IMR-90 (cell line): ENCODE measurements around the gene CCSER1.

Experiments
- BHLHE40 ChIP-seq: fragments of 150-350 bp; IDR thresholded peaks from 2 replicates; pipeline ENCODE4 v1.6.1; 2016; ENCODE audit warnings: mild to moderate bottlenecking, low read depth, low read length
- CEBPB ChIP-seq: IDR thresholded peaks from 2 replicates; pipeline ENCODE4 v1.6.1; 2012; ENCODE audit warnings: low read depth, low read length, improper control_type of control experiment
- CHD1 ChIP-seq: IDR thresholded peaks from 2 replicates; pipeline ENCODE4 v1.6.1; 2012; ENCODE audit warnings: low read depth, low read length, improper control_type of control experiment
- FOS ChIP-seq: fragments of 150-350 bp; IDR thresholded peaks from 2 replicates; pipeline ENCODE4 v1.6.1; 2016; ENCODE audit warnings: low read depth, low read length
- MAFK ChIP-seq: IDR thresholded peaks from 2 replicates; pipeline ENCODE4 v1.6.1; 2012; ENCODE audit warnings: low read depth, low read length, improper control_type of control experiment
- MXI1 ChIP-seq: IDR thresholded peaks from 2 replicates; pipeline ENCODE4 v1.6.1; 2012; ENCODE audit warnings: low read depth, mild to moderate bottlenecking, low read length, moderate library complexity, borderline replicate concordance
- NFE2L2 ChIP-seq: fragments of 150-350 bp; IDR thresholded peaks from 2 replicates; pipeline ENCODE4 v1.6.1; 2016; ENCODE audit warnings: low read depth, mild to moderate bottlenecking, low read length
- POLR2A ChIP-seq: IDR thresholded peaks from 2 replicates; pipeline ENCODE4 v1.6.1; 2012; ENCODE audit warnings: mild to moderate bottlenecking, low read depth, low read length
- RAD21 ChIP-seq: IDR thresholded peaks from 2 replicates; pipeline ENCODE4 v1.6.1; 2012; ENCODE audit warnings: low read length, improper control_type of control experiment
- RFX5 ChIP-seq: IDR thresholded peaks from 2 replicates; pipeline ENCODE4 v1.8.0; 2012; ENCODE audit warnings: low read depth, mild to moderate bottlenecking, low read length, moderate library complexity
- SMC3 ChIP-seq: fragments of 150-350 bp; IDR thresholded peaks from 2 replicates; pipeline ENCODE4 v1.6.1; 2016; ENCODE audit warnings: low read depth, mild to moderate bottlenecking, antibody characterized with exemption, low read length, moderate library complexity
- TF ChIP-seq, protein P1 (sequence below): conservative IDR thresholded peaks from 2 replicates; pipeline ENCODE4 v1.5.1; 2012; ENCODE audit warnings: mild to moderate bottlenecking, low read depth, low read length, improper control_type of control experiment
- TF ChIP-seq, protein P2 (sequence below): fragments of 150-350 bp; IDR thresholded peaks from 2 replicates; pipeline ENCODE4 v1.6.1; 2017; ENCODE audit warnings: mild to moderate bottlenecking, antibody characterized with exemption, low read length, low read depth
- TF ChIP-seq, protein P3 (sequence below): fragments of 150-350 bp; IDR thresholded peaks from 2 replicates; pipeline ENCODE4 v1.6.1; 2016; ENCODE audit warnings: low read depth, mild to moderate bottlenecking, low read length, moderate library complexity, borderline replicate concordance

DNA sequence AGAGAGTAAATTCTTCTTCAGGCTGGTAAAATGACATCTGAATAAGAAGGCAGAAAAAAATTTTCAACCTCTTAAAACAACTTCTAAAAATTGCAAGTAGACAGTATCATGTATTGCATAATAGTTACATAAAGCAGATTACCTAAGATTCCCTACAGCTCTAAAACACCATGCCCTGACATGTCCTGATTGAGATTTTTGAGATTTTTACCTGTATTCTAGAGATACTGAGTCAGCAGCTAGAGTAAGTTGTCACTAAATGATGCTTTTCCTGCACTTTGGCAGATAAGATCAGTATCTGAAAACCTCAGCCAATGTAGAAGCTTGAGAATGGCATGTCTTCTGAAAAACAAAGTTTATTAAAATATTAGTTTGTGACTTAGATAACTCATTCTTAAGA lies 713.6 kb downstream of the CCSER1 start:
- TF ChIP-seq, protein P1, sequence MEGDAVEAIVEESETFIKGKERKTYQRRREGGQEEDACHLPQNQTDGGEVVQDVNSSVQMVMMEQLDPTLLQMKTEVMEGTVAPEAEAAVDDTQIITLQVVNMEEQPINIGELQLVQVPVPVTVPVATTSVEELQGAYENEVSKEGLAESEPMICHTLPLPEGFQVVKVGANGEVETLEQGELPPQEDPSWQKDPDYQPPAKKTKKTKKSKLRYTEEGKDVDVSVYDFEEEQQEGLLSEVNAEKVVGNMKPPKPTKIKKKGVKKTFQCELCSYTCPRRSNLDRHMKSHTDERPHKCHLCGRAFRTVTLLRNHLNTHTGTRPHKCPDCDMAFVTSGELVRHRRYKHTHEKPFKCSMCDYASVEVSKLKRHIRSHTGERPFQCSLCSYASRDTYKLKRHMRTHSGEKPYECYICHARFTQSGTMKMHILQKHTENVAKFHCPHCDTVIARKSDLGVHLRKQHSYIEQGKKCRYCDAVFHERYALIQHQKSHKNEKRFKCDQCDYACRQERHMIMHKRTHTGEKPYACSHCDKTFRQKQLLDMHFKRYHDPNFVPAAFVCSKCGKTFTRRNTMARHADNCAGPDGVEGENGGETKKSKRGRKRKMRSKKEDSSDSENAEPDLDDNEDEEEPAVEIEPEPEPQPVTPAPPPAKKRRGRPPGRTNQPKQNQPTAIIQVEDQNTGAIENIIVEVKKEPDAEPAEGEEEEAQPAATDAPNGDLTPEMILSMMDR = no peak
- TF ChIP-seq POLR2A (no peak), CEBPB (peak; percentile 49), MXI1 (no peak), SMC3 (no peak), BHLHE40 (no peak), RAD21 (no peak), CHD1 (no peak), NFE2L2 (no peak), RFX5 (no peak), FOS (no peak), MAFK (no peak)
- TF ChIP-seq, protein P2, sequence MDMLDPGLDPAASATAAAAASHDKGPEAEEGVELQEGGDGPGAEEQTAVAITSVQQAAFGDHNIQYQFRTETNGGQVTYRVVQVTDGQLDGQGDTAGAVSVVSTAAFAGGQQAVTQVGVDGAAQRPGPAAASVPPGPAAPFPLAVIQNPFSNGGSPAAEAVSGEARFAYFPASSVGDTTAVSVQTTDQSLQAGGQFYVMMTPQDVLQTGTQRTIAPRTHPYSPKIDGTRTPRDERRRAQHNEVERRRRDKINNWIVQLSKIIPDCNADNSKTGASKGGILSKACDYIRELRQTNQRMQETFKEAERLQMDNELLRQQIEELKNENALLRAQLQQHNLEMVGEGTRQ = no peak
- TF ChIP-seq, protein P3, sequence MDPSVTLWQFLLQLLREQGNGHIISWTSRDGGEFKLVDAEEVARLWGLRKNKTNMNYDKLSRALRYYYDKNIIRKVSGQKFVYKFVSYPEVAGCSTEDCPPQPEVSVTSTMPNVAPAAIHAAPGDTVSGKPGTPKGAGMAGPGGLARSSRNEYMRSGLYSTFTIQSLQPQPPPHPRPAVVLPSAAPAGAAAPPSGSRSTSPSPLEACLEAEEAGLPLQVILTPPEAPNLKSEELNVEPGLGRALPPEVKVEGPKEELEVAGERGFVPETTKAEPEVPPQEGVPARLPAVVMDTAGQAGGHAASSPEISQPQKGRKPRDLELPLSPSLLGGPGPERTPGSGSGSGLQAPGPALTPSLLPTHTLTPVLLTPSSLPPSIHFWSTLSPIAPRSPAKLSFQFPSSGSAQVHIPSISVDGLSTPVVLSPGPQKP = no peak
